H1 (cell line): Measurements from ENCODE around the gene RPS17. TPM values are rescaled to one million over a fixed set of nuclear protein-coding genes. Genes with fewer than 3 reads are reported as not detected.

Source experiments
- CTCF ChIA-PET: fragments of 300-600 bp; sonication (Branson Sonifier 250); formaldehyde crosslinking; loops from one replicate; lab custom pipeline; 2021; ENCODE audit not compliant: partially characterized antibody; lab: Charles Lee
- POLR2A ChIA-PET: fragments of 300-600 bp; sonication (Branson Sonifier 250); formaldehyde crosslinking; loops from one replicate; lab custom pipeline; 2021; ENCODE audit warnings: inconsistent platforms; ENCODE audit not compliant: partially characterized antibody; lab: Charles Lee
- DNase-seq, 2 experiments: peaks; one replicate each; pipeline versions ENCODE4 v3.0.0 to v3.0.0-alpha.2; 2010 to 2022; ENCODE audit warnings: low spot score in 2 of 2, low read depth in 1 of 2, mixed read lengths in 1 of 2
- FAIRE-seq: peaks from 2 replicates; lab custom pipeline; 2011; peaks lifted over from hg19 to GRCh38; lab: Jason Lieb, UNC
- H2AFZ ChIP-seq: 2 replicates; pipeline ENCODE4 v1.8.1; 2012; ENCODE audit warnings: low read length, inconsistent platforms
- H2AK5ac ChIP-seq: 2 replicates; pipeline ENCODE4 v1.6.1; 2013; ENCODE audit warnings: low read depth, low read length
- H2BK120ac ChIP-seq: replicated peaks from 2 replicates; pipeline ENCODE3; 2013; ENCODE audit warnings: low read depth, low read length, inconsistent platforms
- H2BK12ac ChIP-seq: 2 replicates; pipeline ENCODE4 v1.6.1; 2013; ENCODE audit warnings: low read depth, low read length
- H2BK15ac ChIP-seq: 2 replicates; pipeline ENCODE4 v1.6.1; 2013; ENCODE audit warnings: low read length
- H2BK20ac ChIP-seq: 2 replicates; pipeline ENCODE4 v1.6.1; 2013; ENCODE audit warnings: low read length
- H2BK5ac ChIP-seq: 2 replicates; pipeline ENCODE4 v1.6.1; 2013; ENCODE audit warnings: low read depth, low read length
- H3K14ac ChIP-seq: 2 replicates; pipeline ENCODE4 v1.6.1; 2013; ENCODE audit warnings: inconsistent platforms; ENCODE audit not compliant: insufficient read length
- H3K18ac ChIP-seq: 2 replicates; pipeline ENCODE4 v1.6.1; 2013; ENCODE audit warnings: low read length; ENCODE audit errors: extremely low read depth
- H3K23ac ChIP-seq: 2 replicates; pipeline ENCODE4 v1.6.1; 2013; ENCODE audit warnings: inconsistent platforms; ENCODE audit not compliant: insufficient read length
- H3K23me2 ChIP-seq: 2 replicates; pipeline ENCODE4 v1.6.1; 2013; ENCODE audit warnings: low read depth, low read length
- H3K27ac ChIP-seq: 2 replicates; pipeline ENCODE4 v1.6.1; 2011; ENCODE audit warnings: low read depth, low read length, inconsistent platforms
- H3K27me3 ChIP-seq, 4 experiments: replicated peaks in 1 of 4; 1 replicate in 1 of 4; 2 replicates in 3 of 4; pipeline versions ENCODE4 v1.6.1 to v1.8.1; 2011 to 2013; ENCODE audit warnings: low read length in 3 of 4, mild to moderate bottlenecking in 3 of 4, inconsistent platforms in 2 of 4, mixed read lengths in 2 of 4, moderate library complexity in 1 of 4; ENCODE audit not compliant: control insufficient read depth in 3 of 4, insufficient read depth in 3 of 4; ENCODE audit errors: extremely low read depth in 1 of 4
- H3K36me3 ChIP-seq, 4 experiments: 2 replicates each; pipeline versions ENCODE4 v1.6.1 to v1.8.1; 2011 to 2013; ENCODE audit warnings: mild to moderate bottlenecking in 4 of 4, low read length in 3 of 4, moderate library complexity in 2 of 4, control low read depth in 1 of 4, inconsistent platforms in 1 of 4; ENCODE audit not compliant: insufficient read depth in 4 of 4, control insufficient read depth in 2 of 4
- H3K4ac ChIP-seq: replicated peaks from 2 replicates; pipeline ENCODE3; 2013; ENCODE audit warnings: low read length, low read depth, mixed read lengths, inconsistent platforms; ENCODE audit not compliant: insufficient read length
- H3K4me1 ChIP-seq, 4 experiments: replicated peaks in 1 of 4; 1 replicate in 1 of 4; 2 replicates in 3 of 4; pipeline versions ENCODE4 v1.6.1 to v1.8.1; 2011 to 2013; ENCODE audit warnings: low read length in 3 of 4, inconsistent platforms in 2 of 4, mixed read lengths in 1 of 4; ENCODE audit not compliant: insufficient read depth in 4 of 4, control insufficient read depth in 3 of 4
- H3K4me2 ChIP-seq, 2 experiments: 2 replicates each; pipeline versions ENCODE4 v1.6.1 to v1.8.1; 2011 to 2013; ENCODE audit warnings: low read depth in 2 of 2, low read length in 2 of 2, control low read depth in 1 of 2, inconsistent platforms in 1 of 2, mild to moderate bottlenecking in 1 of 2; ENCODE audit not compliant: insufficient read depth in 1 of 2
- H3K4me3 ChIP-seq, 4 experiments: fragments of 200-600, 300-600 bp in 1 of 4; sonication (generic), shearing (Covaris generic), sonication (Bioruptor Twin) in 1 of 4; 2 replicates each; pipeline versions ENCODE4 v1.5.1 to v1.8.1; 2011 to 2016; ENCODE audit warnings: low read length in 4 of 4, low read depth in 3 of 4, control low read depth in 2 of 4, inconsistent platforms in 2 of 4, mild to moderate bottlenecking in 2 of 4, mixed read lengths in 1 of 4, moderate library complexity in 1 of 4; ENCODE audit not compliant: insufficient read depth in 2 of 4; ENCODE audit errors: extremely low read depth in 1 of 4
- H3K56ac ChIP-seq: replicated peaks from 2 replicates; pipeline ENCODE3; 2013; ENCODE audit warnings: low read depth, mild to moderate bottlenecking, mixed read lengths, low read length, inconsistent platforms; ENCODE audit not compliant: insufficient read length
- H3K79me1 ChIP-seq: 2 replicates; pipeline ENCODE4 v1.6.1; 2013; ENCODE audit warnings: low read depth, low read length, control low read depth
- H3K79me2 ChIP-seq, 2 experiments: 2 replicates each; pipeline versions ENCODE4 v1.6.1 to v1.8.1; 2012 to 2013; ENCODE audit warnings: low read length in 2 of 2, mild to moderate bottlenecking in 2 of 2, inconsistent platforms in 1 of 2; ENCODE audit not compliant: insufficient read depth in 2 of 2, control insufficient read depth in 1 of 2
- H3K9ac ChIP-seq, 4 experiments: replicated peaks in 1 of 4; 1 replicate in 1 of 4; 2 replicates in 3 of 4; pipeline versions ENCODE4 v1.6.1 to v1.8.1; 2011 to 2013; ENCODE audit warnings: low read depth in 3 of 4, low read length in 3 of 4, control low read depth in 2 of 4, mild to moderate bottlenecking in 2 of 4, moderate library complexity in 2 of 4, inconsistent platforms in 1 of 4; ENCODE audit errors: extremely low read depth in 1 of 4
- H3K9me3 ChIP-seq, 2 experiments: 2 replicates each; pipeline versions ENCODE4 v1.6.1 to v1.8.1; 2012 to 2013; ENCODE audit warnings: mild to moderate bottlenecking in 2 of 2, moderate library complexity in 2 of 2, control low read depth in 1 of 2, inconsistent platforms in 1 of 2, low read depth in 1 of 2, low read length in 1 of 2, mixed read lengths in 1 of 2; ENCODE audit not compliant: insufficient read depth in 2 of 2
- H4K20me1 ChIP-seq, 2 experiments: replicated peaks in 1 of 2; 2 replicates each; pipeline versions ENCODE3 to v1.8.1; 2011 to 2013; ENCODE audit warnings: inconsistent platforms in 2 of 2, low read length in 2 of 2, mild to moderate bottlenecking in 1 of 2; ENCODE audit not compliant: insufficient read depth in 2 of 2, control insufficient read depth in 1 of 2
- H4K5ac ChIP-seq: 2 replicates; pipeline ENCODE4 v1.6.1; 2013; ENCODE audit warnings: low read length, low read depth, mixed read lengths, inconsistent platforms; ENCODE audit not compliant: insufficient read length
- H4K8ac ChIP-seq: 2 replicates; pipeline ENCODE4 v1.8.0; 2013; ENCODE audit warnings: mild to moderate bottlenecking, moderate library complexity, low read length, inconsistent platforms; ENCODE audit not compliant: insufficient read depth; ENCODE audit errors: extremely low read depth
- H4K91ac ChIP-seq: replicated peaks from 2 replicates; pipeline ENCODE3; 2013; ENCODE audit warnings: low read length, mixed read lengths, inconsistent platforms; ENCODE audit not compliant: insufficient read length
- ATF2 ChIP-seq: IDR thresholded peaks from 2 replicates; pipeline ENCODE4 v1.6.1; 2012; ENCODE audit warnings: low read length, inconsistent platforms
- CHD2 ChIP-seq: IDR thresholded peaks from 2 replicates; pipeline ENCODE4 v1.6.1; 2012; ENCODE audit warnings: low read length, improper control_type of control experiment
- CREB1 ChIP-seq: IDR thresholded peaks from 2 replicates; pipeline ENCODE4 v1.6.1; 2012; ENCODE audit warnings: inconsistent platforms
- EGR1 ChIP-seq: IDR thresholded peaks from 2 replicates; pipeline ENCODE4 v1.6.1; 2011; ENCODE audit warnings: low read depth, low read length, borderline replicate concordance
- GTF2F1 ChIP-seq: IDR thresholded peaks from 2 replicates; pipeline ENCODE4 v1.6.1; 2012; ENCODE audit warnings: low read depth, low read length, improper control_type of control experiment, borderline replicate concordance
- KDM5A ChIP-seq: fragments of 200-600 bp; IDR thresholded peaks from 2 replicates; pipeline ENCODE4 v1.7.1; 2012; ENCODE audit warnings: mild to moderate bottlenecking, low read length, inconsistent platforms, mixed read lengths
- PHF8 ChIP-seq: fragments of 200-600 bp; sonication (generic); conservative IDR thresholded peaks from 2 replicates; pipeline ENCODE4 v1.7.1; 2012; ENCODE audit warnings: low read depth, mild to moderate bottlenecking, inconsistent platforms, low read length, moderate library complexity
- SIX5 ChIP-seq: IDR thresholded peaks from 2 replicates; pipeline ENCODE4 v1.6.1; 2011; ENCODE audit warnings: mild to moderate bottlenecking, low read depth, low read length
- SP1 ChIP-seq: IDR thresholded peaks from 2 replicates; pipeline ENCODE4 v1.6.1; 2011; ENCODE audit warnings: low read depth, low read length
- SRF ChIP-seq: IDR thresholded peaks from 2 replicates; pipeline ENCODE4 v1.6.1; 2011; ENCODE audit warnings: mild to moderate bottlenecking, low read depth, low read length, moderate library complexity
- YY1 ChIP-seq: IDR thresholded peaks from 2 replicates; pipeline ENCODE4 v1.6.1; 2011; ENCODE audit warnings: low read depth, mild to moderate bottlenecking, low read length
- WGBS, 2 experiments: shearing (Covaris generic) in 1 of 2; methylation state at CpG; one replicate each; pipeline versions ENCODE4 v1.1.6 to v1.1.7; 2013 to 2015; ENCODE audit warnings: low lambda C conversion rate in 2 of 2, mixed read lengths in 2 of 2, inconsistent platforms in 1 of 2, low coverage in 1 of 2, missing lambda C conversion rate in 1 of 2; ENCODE audit not compliant: insufficient replicate concordance in 2 of 2, insufficient coverage in 1 of 2, insufficient read length in 1 of 2; ENCODE audit errors: extremely low coverage in 1 of 2, missing lambda C conversion rate in 1 of 2; 5-methylcytosine and 5-hydroxymethylcytosine counted together
- polyA plus RNA-seq, 7 experiments: library from polyadenylated mRNA; depleted of rRNA in 3 of 7; stranded (reverse) in 5 of 7; unstranded in 2 of 7; fragments of >200 nt in 5 of 7; fragments of 200-250 nt in 2 of 7; gene quantifications; 1 replicate in 5 of 7; 2 replicates in 1 of 7; 4 replicates in 1 of 7; pipeline versions ENCODE4 v1.2.1 to v1.2.3, GENCODE V29; 2011 to 2013; ENCODE audit warnings: missing spikeins in 2 of 7, mixed read lengths in 2 of 7
- total RNA-seq: library from RNA; stranded (reverse); fragmentation: NEBNext Ultra II Directional; extraction: Animal tissue kit (Norgen Biotek cat#: 25700); gene quantifications from 2 replicates; pipeline ENCODE4 v1.2.1, GENCODE V29; 2021
- TF ChIP-seq, protein P1 (sequence below): IDR thresholded peaks from 2 replicates; pipeline ENCODE4 v1.6.1; 2012; ENCODE audit warnings: inconsistent platforms
- TF ChIP-seq, protein P2 (sequence below): IDR thresholded peaks from 2 replicates; pipeline ENCODE4 v1.6.1; 2012; ENCODE audit warnings: inconsistent platforms

The RPS17 gene
- total and polyA plus RNA-seq, 2 of the 8 experiments (the other 6 are each of a cell fraction or from before 2014, with no cell fraction given), result 2,416 to 5,590 TPM

DNA sequence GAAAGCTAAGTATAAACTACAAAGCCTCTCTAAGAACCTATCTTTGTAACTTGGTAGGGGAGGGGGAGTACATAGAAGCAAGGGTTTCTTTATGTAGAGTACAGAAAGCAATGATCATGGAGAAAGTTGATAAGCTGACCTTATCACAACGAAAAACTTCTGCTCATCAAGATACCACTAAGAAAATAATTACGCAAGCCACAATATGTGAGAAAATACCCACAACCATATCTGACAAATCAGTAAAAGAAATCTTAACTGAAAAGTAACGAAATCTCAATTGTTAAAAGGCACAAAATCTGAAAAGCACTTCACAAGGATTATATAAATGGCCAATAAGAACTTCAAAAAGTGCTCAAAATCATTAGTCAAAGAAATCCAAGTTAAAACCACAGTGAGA is 35.1 kb upstream of the RPS17 start:
- no peaks in the 10 kb centered on the region for H3K79me2 ChIP-seq
- H3K4me3 ChIP-seq, result no peak overlapping the region
- 88% methylated on average over 3 of the region's 3 CpGs; no CpG with 5 or more reads in 1 of the 2 experiments for WGBS, 2 experiments
- no peak overlapping the region for H3K23ac ChIP-seq
- H2BK12ac ChIP-seq, result no peak overlapping the region
- H2BK20ac ChIP-seq, result no peak overlapping the region
- no peaks in the 10 kb centered on the region for H4K20me1 ChIP-seq
- peaks cover 4% of the 10 kb centered on the region for H3K23me2 ChIP-seq
- no peak for DNase-seq
- H3K4me1 ChIP-seq, result peaks cover 9 to 16% (median 11%) of the 10 kb centered on the region in 4 experiments
- no peak overlapping the region for H4K8ac ChIP-seq
- ChIA-PET POLR2A (no interaction called here), CTCF (interaction anchor here (0.9 kb wide), 1 partner anchor 22 kb away, joined by 5 read pairs; no protein-coding TSS in a partner anchor)
- no peak overlapping the region for H3K9ac ChIP-seq
- no peak overlapping the region for H3K4me2 ChIP-seq
- no peak overlapping the region for H2BK120ac ChIP-seq
- H3K36me3 ChIP-seq, result no peaks in the 10 kb centered on the region
- H2BK15ac ChIP-seq, result no peak overlapping the region
- H3K27me3 ChIP-seq, result no peaks in the 10 kb centered on the region; a peak in 2 of 7 replicates
- H3K79me1 ChIP-seq, result no peaks in the 10 kb centered on the region
- no peak for FAIRE-seq
- no peak overlapping the region for H4K91ac ChIP-seq
- no peak overlapping the region for H2AK5ac ChIP-seq
- H3K14ac ChIP-seq, result no peak overlapping the region
- H3K27ac ChIP-seq, result no peak overlapping the region
- no peak overlapping the region for H2BK5ac ChIP-seq
- no peak overlapping the region for H2AFZ ChIP-seq
- no peak overlapping the region for H4K5ac ChIP-seq
- H3K56ac ChIP-seq, result no peak overlapping the region
- H3K4ac ChIP-seq, result no peak overlapping the region
- H3K9me3 ChIP-seq, result no peaks in the 10 kb centered on the region
- H3K18ac ChIP-seq, result no peak overlapping the region
- no peak for TF ChIP-seq SP1
- TF ChIP-seq ATF2, result no peak
- TF ChIP-seq, protein P1, sequence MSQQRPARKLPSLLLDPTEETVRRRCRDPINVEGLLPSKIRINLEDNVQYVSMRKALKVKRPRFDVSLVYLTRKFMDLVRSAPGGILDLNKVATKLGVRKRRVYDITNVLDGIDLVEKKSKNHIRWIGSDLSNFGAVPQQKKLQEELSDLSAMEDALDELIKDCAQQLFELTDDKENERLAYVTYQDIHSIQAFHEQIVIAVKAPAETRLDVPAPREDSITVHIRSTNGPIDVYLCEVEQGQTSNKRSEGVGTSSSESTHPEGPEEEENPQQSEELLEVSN, result no peak
- TF ChIP-seq GTF2F1, result no peak
- no peak for TF ChIP-seq CREB1
- TF ChIP-seq KDM5A, result no peak
- no peak for TF ChIP-seq SRF
- no peak for TF ChIP-seq YY1
- no peak for TF ChIP-seq EGR1
- no peak for TF ChIP-seq PHF8
- TF ChIP-seq SIX5, result no peak
- TF ChIP-seq, protein P2, sequence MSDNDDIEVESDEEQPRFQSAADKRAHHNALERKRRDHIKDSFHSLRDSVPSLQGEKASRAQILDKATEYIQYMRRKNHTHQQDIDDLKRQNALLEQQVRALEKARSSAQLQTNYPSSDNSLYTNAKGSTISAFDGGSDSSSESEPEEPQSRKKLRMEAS, result no peak
- no peak for TF ChIP-seq CHD2
